Suppressor macrophage treated with lipopolysaccharide for 1 hour (primary cell): ENCODE measurements around the gene FGFR2.
"Not testable (repeated sequence)": the region's sequence is repeated elsewhere in the genome, so short reads cannot be mapped to it uniquely, and the experiment has no call there.

ENCODE experiments used
- DNase-seq, 3 donors: peaks; one replicate each; pipeline ENCODE4 v3.0.0-alpha.2; 2020 to 2022

FGFR2 gene

GRCh38 chr10:121583857-121584256 lies 14.4 kb downstream of the FGFR2 start:
- no peak for DNase-seq

GRCh38 chr10:121583258-121583657 lies 15.0 kb downstream of the FGFR2 start:
- no peak for DNase-seq

- DNase-seq, result no peak
Observed at GRCh38 chr10:121580276-121581116, 17.7 kb downstream of the FGFR2 start.

GRCh38 chr10:121579656-121580055 lies 18.6 kb downstream of the FGFR2 start:
- no peak for DNase-seq

GRCh38 chr10:121578965-121579364 lies 19.3 kb downstream of the FGFR2 start:
- DNase-seq, result no peak

GRCh38 chr10:121578298-121578697 lies 19.9 kb downstream of the FGFR2 start:
- no peak for DNase-seq

- DNase-seq, result no peak
Observed at GRCh38 chr10:121577568-121577967, 20.7 kb downstream of the FGFR2 start.

- no peak for DNase-seq
Observed at GRCh38 chr10:121576139-121576538, 22.1 kb downstream of the FGFR2 start.

GRCh38 chr10:121574519-121575166 lies 23.6 kb downstream of the FGFR2 start:
- DNase-seq, result no peak

GRCh38 chr10:121573538-121573941 lies 24.7 kb downstream of the FGFR2 start:
- DNase-seq, result no peak

- no peak for DNase-seq
Observed at GRCh38 chr10:121572859-121573537, 25.2 kb downstream of the FGFR2 start.

GRCh38 chr10:121570315-121570714 lies 27.9 kb downstream of the FGFR2 start:
- no peak for DNase-seq

- no peak for DNase-seq
Observed at GRCh38 chr10:121568275-121568674, 30.0 kb downstream of the FGFR2 start.

- no peak for DNase-seq
Observed at GRCh38 chr10:121567569-121567968, 30.7 kb downstream of the FGFR2 start.

GRCh38 chr10:121566755-121567154 lies 31.5 kb downstream of the FGFR2 start:
- DNase-seq, result no peak

- no peak for DNase-seq
Observed at GRCh38 chr10:121559326-121560026, 38.8 kb downstream of the FGFR2 start.

GRCh38 chr10:121558238-121558637 lies 40.0 kb downstream of the FGFR2 start:
- no peak for DNase-seq

- DNase-seq, result no peak
Observed at GRCh38 chr10:121556918-121557573, 41.2 kb downstream of the FGFR2 start.

- no peak for DNase-seq
Observed at GRCh38 chr10:121556455-121556854, 41.8 kb downstream of the FGFR2 start.

- DNase-seq, result not testable (repeated sequence)
Observed at GRCh38 chr10:121554916-121555315, 43.3 kb downstream of the FGFR2 start.

- DNase-seq, result no peak
Observed at GRCh38 chr10:121553511-121554264, 44.6 kb downstream of the FGFR2 start.

- DNase-seq, result no peak
Observed at GRCh38 chr10:121552746-121553145, 45.5 kb downstream of the FGFR2 start.
